GM12878 (cell line): Measurements from ENCODE around the gene PARP6.

Experiments
- CTCF ChIP-seq, 3 experiments: IDR thresholded peaks in 2 of 3; conservative IDR thresholded peaks in 1 of 3; 2 replicates each; pipeline ENCODE4 v1.5.1; 2011; ENCODE audit warnings: low read depth in 3 of 3, low read length in 3 of 3, mild to moderate bottlenecking in 3 of 3, control low read depth in 2 of 3, moderate library complexity in 2 of 3, inconsistent platforms in 1 of 3, mixed read lengths in 1 of 3; ENCODE audit not compliant: control insufficient read depth in 2 of 3, insufficient read depth in 1 of 3; ENCODE audit errors: extremely low read depth in 1 of 3
- EP300 ChIP-seq, 2 experiments: fragments of 150-350 bp in 1 of 2; IDR thresholded peaks; 2 replicates each; pipeline ENCODE4 v1.6.1; 2011 to 2012; ENCODE audit warnings: low read depth in 2 of 2, low read length in 2 of 2, borderline replicate concordance in 1 of 2, improper control_type of control experiment in 1 of 2, inconsistent platforms in 1 of 2; ENCODE audit not compliant: control insufficient read depth in 1 of 2
- NR2F1 ChIP-seq: fragments of 450-650 bp; conservative IDR thresholded peaks from 2 replicates; pipeline ENCODE4 v1.6.1; 2017; ENCODE audit warnings: mild to moderate bottlenecking
- SIN3A ChIP-seq: IDR thresholded peaks from 2 replicates; pipeline ENCODE4 v1.6.1; 2012; ENCODE audit warnings: low read depth, low read length, improper control_type of control experiment
- TCF7 ChIP-seq: IDR thresholded peaks from 2 replicates; pipeline ENCODE4 v1.6.1; 2014; ENCODE audit warnings: antibody characterized with exemption, borderline replicate concordance
- USF2 ChIP-seq: IDR thresholded peaks from 2 replicates; pipeline ENCODE4 v1.6.1; 2011; ENCODE audit warnings: low read depth, low read length, improper control_type of control experiment, borderline replicate concordance
- ZNF24 ChIP-seq: fragments of 450-650 bp; IDR thresholded peaks from 2 replicates; pipeline ENCODE4 v1.6.1; 2017; ENCODE audit warnings: antibody characterized with exemption, mild to moderate bottlenecking

GRCh38 chr15:72230197-72231065, 41.9 kb downstream of the PARP6 start:
- no peak; a peak in 1 of 4 replicates for TF ChIP-seq EP300 (IDR thresholded peaks at IDR 0.05; ENCODE audit: borderline replicate concordance in 1 of 2, control insufficient read depth in 1 of 2, low read depth in 2 of 2, low read length in 2 of 2)
- TF ChIP-seq USF2, result no peak
- no peak for TF ChIP-seq CTCF (IDR thresholded peaks at IDR 0.05 in 2 of 3, conservative IDR thresholded peaks at IDR 0.05 in 1 of 3; ENCODE audit: control insufficient read depth in 2 of 3, extremely low read depth in 1 of 3, insufficient read depth in 1 of 3, low read depth in 3 of 3, low read length in 3 of 3)
- no peak for TF ChIP-seq TCF7
- no peak; the same call in 1 of the 2 replicates for TF ChIP-seq NR2F1
- TF ChIP-seq ZNF24, result no peak
- no peak for TF ChIP-seq SIN3A
